NOMO-1 treated with DMSO at 0.1 percent for 48 hours (cell line): Measurements from ENCODE around the gene SPOPL.
"Not testable (repeated sequence)": the region's sequence is repeated elsewhere in the genome, so short reads cannot be mapped to it uniquely, and the experiment has no call there.

ENCODE experiments used
- DNase-seq: peaks from one replicate; lab custom pipeline; 2025; ENCODE audit not compliant: unreplicated experiment; lab: John Stamatoyannopoulos, UW

The SPOPL gene

GRCh38 chr2:138501425-138502254 is at the start of gene SPOPL:
SPOPL (plus strand) TSS chr2:138501770; CDS start chr2:138550217, 48,447 bp downstream.
- DNase-seq = peak; percentile 84

GRCh38 chr2:138452324-138452723 is 49.2 kb upstream of the SPOPL start:
- no peak for DNase-seq

- DNase-seq = no peak
These were observed 47.8 kb upstream of the SPOPL start for GRCh38 chr2:138453815-138454214.

- no peak for DNase-seq
These were observed 46.8 kb upstream of the SPOPL start for GRCh38 chr2:138454761-138455160.

GRCh38 chr2:138455275-138455674 is 46.3 kb upstream of the SPOPL start:
- no peak for DNase-seq

GRCh38 chr2:138455691-138456090 is 45.9 kb upstream of the SPOPL start:
- no peak for DNase-seq

GRCh38 chr2:138462689-138463088 is 38.9 kb upstream of the SPOPL start:
- not testable (repeated sequence) for DNase-seq

GRCh38 chr2:138468617-138469016 is 33.0 kb upstream of the SPOPL start:
- no peak for DNase-seq

GRCh38 chr2:138469411-138469810 is 32.2 kb upstream of the SPOPL start:
- DNase-seq = no peak

GRCh38 chr2:138470941-138471340 is 30.6 kb upstream of the SPOPL start:
- no peak for DNase-seq

- DNase-seq = peak; percentile 8
These were observed 27.3 kb upstream of the SPOPL start for GRCh38 chr2:138474100-138474825.

- DNase-seq = peak; percentile 55
These were observed 26.2 kb upstream of the SPOPL start for GRCh38 chr2:138475277-138475776.

- no peak for DNase-seq
These were observed 25.4 kb upstream of the SPOPL start for GRCh38 chr2:138476186-138476585.

GRCh38 chr2:138476940-138477339 is 24.6 kb upstream of the SPOPL start:
- no peak for DNase-seq

- not testable (repeated sequence) for DNase-seq
These were observed 18.8 kb upstream of the SPOPL start for GRCh38 chr2:138482796-138483195.

GRCh38 chr2:138485019-138485418 is 16.6 kb upstream of the SPOPL start:
- DNase-seq = no peak

- DNase-seq = no peak
These were observed 15.0 kb upstream of the SPOPL start for GRCh38 chr2:138486363-138487198.

- DNase-seq = no peak
These were observed 10.7 kb upstream of the SPOPL start for GRCh38 chr2:138490673-138491494.

GRCh38 chr2:138491495-138491862 is 10.1 kb upstream of the SPOPL start:
- no peak for DNase-seq

GRCh38 chr2:138492160-138492559 is 9.4 kb upstream of the SPOPL start:
- no peak for DNase-seq
